Activated CD4-positive, CD25-positive, alpha-beta regulatory T cell treated with anti-CD3 and anti-CD28 coated beads, Interleukin-2, amount 50 U/mL, for 72 hours (primary cell): ENCODE results near the gene FXYD3.

ENCODE experiments used
- DNase-seq: peaks from one replicate; pipeline ENCODE4 v3.0.0; 2021

The FXYD3 gene

DNA sequence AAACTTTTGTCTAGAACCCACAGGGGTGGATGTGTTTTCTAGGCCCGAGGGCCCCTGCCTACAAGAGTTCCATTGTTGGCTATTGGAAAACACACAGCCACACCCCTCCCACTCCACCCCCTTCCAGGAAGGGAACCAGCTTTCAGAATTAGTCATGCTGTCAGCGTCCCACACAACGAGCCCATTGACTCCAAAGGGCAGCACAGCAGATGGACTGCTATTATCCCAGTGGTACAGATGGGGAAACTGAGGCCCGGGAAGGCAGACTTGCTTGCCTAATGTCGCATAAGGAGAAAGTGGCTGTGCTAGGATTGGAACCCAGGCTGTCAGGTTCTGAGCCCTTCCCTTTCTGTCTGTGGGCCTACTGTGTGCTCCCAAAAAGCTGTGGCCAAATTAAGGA lies 8.1 kb upstream of the FXYD3 start:
- DNase-seq = no peak

DNA sequence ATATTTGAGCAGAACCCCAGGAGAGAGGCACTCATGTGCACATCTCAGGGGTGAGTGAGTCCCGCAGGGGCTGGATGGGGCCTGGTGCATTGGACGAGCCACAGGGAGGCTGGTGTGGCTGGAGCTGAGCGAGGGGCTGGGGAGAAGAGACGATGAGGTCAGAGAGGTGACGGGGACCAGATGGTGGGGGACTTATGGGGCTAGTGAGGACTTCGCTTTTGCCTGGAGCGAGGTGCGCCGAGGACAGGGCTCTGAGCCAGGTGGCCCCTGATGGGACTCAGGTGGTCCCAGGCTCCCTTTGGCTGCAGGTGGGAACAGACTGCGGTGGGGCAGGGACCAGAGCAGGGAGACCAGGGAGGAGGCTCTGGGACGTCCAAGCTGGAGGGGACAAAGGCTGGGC lies 6.9 kb upstream of the FXYD3 start:
- no peak for DNase-seq

DNA sequence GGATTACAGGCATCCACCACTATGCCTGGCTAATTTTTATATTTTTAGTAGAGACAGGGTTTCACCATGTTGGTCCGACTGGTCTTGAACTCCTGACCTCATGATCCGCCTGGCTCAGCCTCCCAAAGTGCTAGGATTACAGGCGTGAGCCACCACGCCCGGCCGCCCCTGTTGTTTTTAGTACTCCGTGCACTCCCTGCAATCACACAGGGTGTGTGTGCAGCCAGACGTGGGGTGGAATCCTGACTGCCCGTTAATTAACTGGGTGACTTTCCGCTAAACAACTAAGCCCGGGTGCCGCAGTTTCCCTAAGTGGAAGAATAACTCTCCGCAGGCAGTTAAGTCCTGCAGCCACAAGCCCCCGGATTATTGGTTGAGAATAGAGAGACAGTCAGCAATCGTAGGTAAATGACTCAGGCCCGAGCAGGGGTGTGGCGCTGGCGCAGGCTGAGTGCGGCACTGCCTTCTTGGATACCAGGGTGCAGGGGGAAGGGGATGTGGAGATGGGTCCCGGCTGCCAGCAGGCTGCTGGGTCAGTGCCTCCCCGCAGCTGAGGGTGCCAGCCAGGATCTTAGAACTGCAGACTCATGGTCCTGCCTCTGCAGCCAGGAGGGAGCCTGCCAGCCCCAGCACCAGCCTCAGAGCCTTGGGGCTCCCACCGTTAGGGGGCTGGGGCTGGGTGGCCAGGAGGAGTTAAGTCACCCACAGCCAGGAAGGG lies 6.1 kb upstream of the FXYD3 start:
- DNase-seq = no peak

DNA sequence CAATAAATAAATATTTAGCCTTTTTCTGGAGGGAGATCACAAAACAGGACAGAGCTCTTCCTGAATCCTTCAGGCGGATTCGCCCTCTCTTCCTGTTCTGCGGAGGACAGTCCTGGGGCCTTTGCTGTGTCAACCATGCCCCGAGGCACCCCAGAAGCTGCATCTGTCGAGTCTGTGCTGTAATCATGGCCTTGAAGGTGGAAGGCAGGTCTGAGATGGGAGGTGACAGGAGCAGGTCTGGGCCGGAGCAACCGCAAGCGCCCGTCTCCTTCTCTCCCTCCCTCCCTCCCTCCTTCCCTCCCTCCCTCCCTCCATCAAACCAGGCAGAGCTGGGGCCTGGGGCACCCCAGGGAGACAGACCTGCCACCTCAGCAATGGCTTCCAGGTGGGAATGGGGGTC lies 4.6 kb upstream of the FXYD3 start:
- DNase-seq = no peak

DNA sequence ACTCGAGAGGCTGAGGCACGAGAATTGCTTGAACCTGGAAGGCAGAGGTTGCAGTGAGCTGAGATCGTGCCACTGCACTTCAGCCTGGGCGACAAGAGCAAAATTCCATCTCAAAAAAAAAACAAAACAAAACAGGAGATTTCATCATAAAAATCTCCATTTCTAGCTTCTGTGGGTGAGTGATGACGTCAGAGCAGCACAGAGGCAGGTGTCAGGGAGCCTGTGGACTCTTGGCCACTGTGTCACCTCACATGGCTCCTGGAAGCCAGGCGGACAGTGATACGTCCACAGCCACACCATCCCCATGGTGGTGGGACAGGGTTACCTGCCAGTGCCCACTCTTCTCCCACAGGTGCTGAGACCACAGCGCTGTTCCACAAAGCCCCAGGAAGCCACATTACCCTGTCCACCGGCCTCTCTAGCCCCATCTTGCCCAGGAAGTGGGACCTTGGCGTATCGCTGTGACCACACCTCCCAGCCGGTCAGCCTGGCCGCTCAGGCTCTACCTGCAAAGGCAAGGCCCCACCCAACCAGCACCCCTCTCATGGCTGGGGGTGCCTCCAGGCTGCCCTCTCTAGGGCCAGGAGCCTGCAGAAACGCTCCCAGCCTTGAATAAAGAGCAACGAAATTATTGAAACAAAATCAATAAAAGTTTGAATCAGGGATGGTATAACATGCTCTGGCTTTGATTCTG lies 2.5 kb upstream of the FXYD3 start:
- no peak for DNase-seq

DNA sequence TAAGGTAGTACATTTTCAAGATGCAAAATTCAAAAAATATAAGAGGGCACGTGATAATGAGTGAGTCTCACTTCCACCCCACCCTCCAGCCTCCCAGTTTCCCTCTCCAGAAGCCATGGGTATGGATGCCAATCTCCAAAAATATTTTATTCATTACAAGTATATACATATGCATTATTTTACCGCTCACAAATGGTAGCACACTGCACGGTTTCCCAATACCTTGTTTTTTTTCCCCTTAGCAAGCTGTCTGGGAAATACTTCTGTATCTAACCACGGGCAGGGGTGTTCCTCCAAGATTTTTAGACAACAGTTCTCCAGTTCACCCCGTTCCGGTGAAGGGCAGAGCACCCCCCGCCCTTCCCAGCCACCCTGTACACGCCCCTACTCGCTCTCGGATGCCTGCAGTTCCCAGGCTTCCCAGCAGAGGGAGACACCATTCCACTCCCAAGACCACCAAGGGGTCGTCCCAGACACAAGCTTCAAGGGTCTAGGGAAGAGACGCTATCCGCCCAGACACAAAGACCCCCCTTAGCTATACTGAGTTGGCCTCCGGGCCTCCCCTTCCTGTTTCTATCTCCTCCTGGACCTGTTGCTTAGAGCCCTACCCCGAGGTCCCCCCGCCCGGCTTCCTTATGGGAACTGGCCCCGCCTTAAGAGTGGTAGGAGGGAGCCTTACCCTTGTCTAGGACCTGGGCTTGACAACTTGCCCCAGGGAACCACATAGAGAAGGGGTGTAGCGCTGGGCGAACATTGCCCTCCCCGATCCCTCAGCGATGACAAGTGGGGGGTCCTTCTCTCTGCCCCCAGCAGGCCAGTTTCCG lies 1.1 kb upstream of the FXYD3 start:
- DNase-seq = peak; percentile 74

DNA sequence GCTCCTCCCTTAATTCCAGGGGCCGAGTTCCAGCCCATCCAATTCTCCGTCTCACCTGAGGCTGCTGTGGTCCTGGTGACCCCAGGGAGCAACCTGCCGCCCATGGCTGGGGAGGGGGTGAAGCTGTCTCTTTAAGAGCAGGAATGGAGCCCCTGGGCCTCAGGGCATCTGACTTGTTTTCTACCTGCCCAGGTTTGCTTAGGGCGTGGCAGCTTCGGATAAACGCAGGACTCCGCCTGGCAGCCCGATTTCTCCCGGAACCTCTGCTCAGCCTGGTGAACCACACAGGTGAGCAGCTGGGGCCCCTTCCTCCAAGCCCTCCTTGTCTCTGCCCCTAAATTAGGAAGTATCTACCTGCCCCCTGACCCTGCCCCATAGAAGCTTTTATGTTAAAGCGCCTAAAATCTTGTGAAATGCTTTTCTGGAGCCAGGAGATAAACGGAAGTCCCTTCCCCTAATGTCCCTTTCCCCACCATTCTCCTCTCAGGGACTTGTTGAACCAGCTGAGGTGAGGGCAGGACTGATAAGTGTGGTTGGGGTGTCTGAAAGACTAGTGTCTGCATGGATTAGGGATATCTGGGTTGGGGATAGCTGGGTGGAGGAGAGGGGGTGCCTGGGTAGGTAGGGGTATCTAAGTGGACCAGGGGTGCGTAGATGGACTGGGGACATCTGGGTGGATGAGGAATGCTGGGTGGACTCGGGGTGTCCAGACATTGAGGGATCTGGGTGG lies 614 bp downstream of the FXYD3 start:
- DNase-seq = no peak

DNA sequence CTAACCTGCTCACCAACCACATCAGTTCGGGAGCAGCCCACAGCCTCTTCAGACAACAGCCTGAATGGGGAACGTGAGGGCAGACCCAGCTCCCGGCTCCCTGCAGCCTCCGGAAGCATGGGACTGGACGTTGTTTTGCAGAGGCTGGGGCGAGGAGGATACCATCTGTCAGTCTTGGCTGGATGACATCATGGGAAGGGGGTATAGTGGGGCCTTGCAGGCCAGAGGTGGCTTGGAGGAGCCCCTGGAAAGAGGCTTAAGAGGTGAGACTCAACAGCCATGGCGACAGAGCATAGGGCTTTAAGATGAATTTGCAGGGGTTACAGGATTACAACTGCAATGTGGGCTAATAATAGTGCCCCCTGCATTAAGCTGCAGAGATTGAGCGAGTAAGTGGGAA lies 1.5 kb downstream of the FXYD3 start:
- DNase-seq = no peak

DNA sequence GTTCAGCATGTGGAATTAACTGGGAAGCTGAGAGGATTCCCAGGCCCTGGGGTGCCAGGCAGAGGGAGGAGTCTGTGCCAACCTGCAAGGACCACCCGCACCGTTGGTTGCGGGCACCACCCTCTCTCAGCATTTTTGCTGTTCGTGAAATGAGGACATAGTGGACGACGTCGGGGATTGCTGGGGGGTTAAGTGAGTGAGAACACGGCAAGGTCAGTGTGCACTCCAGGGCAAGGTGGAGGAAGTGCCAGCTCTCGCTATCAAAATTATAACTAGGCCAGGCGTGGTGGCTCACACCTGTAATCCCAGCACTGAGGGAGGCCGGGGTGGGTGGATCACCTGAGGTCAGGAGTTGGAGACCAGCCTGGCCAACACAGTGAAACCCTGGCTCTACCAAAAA lies 2.2 kb downstream of the FXYD3 start:
- no peak for DNase-seq

DNA sequence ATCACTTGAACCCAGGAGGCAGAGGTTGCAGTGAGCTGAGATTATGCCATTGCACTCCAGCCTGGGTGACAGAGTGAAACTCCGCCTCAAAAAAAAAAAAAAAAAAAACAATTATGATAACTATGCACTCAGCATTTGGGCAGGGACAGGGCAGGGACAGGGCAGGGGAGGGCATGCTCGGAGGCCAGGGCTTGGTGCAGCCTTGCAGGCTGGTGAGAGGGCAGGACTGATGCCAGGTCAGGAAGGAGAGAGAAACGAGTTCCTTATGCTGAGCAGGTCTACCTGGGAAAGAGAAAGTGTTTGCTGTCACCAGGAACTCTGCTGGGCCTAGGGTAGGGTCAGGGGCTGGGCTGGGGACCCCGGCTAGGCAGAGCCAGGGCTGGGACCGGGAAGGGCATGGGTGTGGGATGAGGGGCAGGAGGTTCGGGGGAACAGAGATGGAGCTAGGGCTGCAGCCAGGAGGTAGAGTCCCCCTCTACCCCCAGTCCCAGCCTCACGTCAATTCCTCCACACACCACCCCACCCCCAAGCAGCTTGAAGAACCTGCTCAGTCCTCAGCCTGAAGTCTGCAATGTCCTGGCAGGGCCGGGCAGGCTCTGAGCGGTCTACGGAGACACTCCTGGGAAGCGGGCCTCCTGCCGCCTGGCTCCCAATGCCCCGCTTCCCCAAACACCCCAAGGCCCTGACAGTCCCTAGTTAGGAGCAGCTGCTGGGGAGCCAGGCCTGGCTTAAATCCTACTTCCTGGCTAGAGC lies 2.8 kb downstream of the FXYD3 start:
- DNase-seq = no peak

DNA sequence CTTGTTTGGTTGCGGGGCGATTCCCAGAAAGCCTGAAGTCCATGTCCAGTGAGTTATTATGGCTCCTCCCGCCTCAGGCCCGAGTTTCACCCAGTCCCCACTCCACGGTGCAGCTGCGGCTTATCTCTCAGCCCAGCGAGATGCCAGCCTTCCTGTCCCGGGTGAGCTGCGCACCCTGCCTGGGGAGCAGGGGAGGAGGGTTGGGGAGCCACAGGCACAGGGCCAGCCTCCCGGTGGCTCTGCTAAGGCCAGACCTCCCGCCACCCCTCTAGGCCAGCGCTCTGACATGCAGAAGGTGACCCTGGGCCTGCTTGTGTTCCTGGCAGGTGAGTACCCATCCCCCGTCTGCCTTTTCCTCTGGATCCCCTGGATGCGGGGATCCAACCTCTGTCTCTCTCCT lies 3.5 kb downstream of the FXYD3 start:
- DNase-seq = no peak

DNA sequence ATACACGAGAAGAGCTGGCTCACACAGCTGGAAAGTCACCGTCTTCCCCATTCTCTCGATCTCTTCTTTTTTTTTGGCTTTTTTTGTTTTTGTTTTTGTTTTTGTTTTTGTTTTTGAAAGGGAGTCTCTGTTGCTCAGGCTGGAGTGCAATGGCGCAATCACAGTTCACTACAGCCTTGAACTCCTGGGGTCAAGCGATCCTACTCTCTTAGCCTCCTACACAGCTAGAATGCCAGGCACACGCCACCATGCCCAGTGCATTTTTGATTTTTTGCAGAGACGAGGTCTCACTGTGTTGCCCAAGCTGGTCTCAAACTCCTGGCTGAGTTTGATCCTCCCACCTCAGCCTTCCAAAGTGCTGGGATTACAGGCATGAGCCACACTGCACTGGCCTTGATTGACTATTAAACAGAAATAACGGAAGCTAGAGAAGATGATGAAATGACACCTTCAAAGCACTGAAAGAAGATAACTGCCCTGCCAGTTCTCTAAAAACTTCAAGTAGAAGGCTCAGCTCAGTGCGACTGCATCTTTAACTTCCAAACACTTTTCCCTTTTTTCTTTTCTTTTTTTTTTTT lies 4.0 kb downstream of the FXYD3 start:
- no peak for DNase-seq

DNA sequence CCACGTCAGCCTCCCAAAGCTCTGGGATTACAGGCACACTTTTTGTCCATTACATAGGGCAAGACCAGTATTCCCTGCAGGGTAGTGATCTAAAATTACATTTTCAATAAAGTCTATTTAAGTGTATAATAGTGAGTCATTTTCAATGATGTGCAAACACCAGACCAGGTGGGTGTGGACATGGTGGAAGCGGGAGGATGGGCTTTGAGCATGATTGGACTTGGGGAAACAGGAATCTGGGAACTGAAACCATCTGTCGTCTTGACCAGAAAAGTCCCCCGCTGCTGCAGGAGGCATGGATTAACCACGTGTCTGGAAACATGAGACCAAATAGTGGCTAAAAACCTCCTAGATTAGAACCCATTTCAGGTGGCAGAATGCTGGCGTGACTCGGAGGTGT lies 4.9 kb downstream of the FXYD3 start:
- no peak for DNase-seq

DNA sequence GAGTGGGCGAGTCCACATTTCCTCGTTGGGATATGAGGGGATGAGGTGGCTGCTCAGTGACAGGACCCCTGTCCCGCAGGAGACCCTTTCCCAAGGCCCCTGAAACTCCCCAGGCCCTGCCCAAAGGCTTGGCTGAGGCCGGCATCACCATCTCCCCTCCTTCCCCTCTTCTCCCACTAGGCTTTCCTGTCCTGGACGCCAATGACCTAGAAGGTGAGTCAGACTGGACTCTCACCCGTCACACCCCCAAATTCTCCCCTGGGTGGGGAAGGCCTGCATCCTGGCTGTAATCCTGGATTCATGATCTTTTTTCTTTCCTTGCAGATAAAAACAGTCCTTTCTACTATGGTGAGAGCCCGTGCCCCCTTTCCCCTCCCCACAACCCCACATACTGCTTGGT lies 5.3 kb downstream of the FXYD3 start:
- DNase-seq = no peak

DNA sequence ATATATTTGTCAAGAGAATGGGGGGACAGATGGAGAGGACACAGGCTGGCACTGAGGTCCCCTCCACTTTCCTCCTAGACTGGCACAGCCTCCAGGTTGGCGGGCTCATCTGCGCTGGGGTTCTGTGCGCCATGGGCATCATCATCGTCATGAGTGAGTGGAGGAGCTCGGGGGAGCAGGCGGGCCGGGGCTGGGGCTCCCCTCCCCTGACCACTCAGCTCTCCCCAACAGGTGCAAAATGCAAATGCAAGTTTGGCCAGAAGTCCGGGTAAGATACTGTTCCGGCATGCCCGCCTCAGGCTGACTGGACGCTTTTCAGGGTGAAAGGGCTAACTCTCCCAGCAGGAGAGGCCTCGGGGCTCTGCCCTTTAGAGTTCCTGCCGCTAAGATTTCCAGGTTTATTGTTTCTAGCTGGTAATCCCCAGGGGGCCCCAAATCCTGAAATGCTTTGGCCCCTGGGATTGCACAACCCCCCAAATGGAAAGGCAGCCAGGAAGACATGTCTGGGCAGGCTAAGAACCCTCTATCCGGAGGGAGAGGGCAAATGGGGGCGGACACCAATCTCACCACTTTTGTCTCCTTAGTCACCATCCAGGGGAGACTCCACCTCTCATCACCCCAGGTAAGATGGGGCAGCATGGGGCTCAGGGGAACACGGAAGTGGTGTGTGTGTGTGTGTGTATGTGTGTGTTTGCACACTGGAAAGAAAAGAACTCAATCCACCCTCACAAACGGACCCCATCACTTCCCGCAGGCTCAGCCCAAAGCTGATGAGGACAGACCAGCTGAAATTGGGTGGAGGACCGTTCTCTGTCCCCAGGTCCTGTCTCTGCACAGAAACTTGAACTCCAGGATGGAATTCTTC lies 7.3 kb downstream of the FXYD3 start:
- DNase-seq = no peak

DNA sequence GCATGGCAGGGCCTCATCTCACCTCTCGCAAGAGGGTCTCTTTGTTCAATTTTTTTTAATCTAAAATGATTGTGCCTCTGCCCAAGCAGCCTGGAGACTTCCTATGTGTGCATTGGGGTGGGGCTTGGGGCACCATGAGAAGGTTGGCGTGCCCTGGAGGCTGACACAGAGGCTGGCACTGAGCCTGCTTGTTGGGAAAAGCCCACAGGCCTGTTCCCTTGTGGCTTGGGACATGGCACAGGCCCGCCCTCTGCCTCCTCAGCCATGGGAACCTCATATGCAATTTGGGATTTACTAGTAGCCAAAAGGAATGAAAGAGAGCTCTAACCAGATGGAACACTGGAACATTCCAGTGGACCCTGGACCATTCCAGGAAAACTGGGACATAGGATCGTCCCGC lies 8.0 kb downstream of the FXYD3 start:
- DNase-seq = no peak

DNA sequence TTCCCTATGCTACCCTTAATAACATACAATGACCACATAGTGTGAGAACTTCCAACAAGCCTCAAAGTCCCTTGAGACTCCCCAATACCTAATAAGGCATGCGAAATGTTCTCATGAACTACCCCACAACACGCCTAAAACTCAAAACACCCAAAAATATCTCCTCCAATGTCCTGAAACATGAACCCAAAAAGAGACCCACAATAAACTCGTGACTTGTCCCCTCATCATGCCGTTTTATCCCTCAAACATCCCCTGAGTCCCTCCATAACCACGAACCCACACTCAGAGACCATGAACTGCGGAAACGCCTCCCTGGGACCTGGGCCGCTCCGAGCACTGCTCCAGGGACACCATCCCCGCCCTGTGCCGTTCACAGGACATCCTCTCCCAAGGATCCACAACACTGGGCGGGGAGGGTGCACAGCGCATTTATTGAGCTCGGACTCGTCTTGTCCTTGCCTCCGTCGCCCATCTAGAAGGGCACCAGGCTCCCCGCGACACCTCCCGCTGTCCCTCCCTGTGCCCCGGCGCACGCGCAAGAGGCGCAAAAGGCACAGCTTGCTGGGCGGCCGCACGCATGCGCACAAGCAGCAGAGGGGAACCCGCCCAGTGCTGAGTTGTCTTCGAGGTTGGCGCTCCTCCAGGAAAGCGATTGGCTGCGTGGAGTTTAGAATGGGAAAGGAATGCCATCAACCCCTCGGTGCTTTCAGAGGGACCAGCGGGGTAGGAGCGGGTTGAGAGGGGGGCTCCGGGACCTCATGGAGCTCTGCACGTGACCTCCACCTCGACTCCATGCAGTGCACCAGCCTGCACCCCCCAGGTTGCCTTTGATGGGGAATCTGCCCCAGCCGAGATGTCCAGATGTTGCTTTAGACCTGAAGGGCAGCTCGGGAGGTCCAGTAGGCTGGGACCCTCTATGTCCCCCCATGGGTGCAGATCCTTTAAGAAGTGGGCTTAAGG lies 8.8 kb downstream of the FXYD3 start:
- peak; percentile 87 for DNase-seq

DNA sequence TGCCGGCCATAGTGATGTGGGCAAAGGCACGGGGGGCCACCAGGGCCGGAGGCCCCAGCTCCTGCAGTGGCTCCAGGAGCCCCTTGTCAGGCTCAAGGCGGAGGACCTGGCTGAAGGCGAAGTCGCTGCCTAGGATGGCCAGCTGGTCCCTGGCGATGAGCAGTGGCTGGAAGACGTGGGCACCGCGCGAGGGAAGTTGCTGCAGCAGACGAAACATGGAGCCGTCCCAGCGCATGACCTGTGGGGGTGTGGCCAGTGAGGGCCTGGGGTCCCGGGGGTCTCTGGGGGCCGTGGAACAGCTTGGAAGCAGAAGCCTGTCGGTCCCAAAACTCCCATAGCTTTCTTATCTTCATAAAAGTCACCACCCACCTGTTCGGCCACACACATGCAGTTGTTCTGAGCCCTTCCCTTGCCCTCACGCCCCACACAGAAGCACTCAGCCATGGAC lies 9.7 kb downstream of the FXYD3 start:
- DNase-seq = no peak

DNA sequence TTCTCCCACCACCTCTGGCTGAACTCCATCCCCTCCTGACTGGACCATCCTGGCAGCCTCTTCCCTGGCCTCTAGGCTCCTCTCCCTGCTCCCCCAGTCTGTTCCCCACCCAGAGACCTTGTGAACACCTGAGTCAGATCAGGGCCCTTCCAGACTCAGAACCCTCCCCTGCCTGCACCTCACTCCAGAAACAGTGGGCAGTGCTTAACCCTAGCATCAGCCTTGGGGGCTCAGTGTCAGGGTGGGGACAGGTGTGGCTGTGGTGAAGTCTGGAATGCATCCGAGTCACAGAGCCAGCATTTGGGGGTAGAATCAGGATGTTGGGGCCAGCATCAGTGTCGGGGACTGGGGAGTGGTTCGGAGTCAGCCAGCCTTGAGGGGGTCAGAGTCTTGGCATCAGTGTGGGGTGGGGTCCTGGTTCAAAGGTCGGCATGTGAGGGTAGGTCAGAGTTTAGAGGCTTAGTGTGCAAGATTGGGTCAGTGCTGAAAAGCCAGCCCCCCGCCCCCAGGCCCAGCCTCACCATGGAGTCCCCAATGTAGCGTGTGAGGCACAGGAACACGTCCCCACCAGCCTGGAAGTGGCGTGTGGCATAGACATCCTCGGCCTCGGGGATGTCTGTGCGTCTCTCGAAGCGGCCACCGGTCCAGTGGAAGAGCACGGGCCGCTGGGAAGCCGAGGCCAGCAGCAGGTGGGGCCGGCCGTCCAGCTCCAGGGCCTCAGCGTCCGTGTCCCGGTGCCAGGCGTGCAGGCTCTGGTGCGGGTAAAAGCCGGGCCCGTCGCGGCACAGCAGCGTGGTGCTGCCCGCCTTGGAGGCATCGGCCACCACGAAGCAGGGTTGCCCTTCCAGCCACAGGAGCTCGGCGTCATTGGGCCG lies 10.4 kb downstream of the FXYD3 start:
- DNase-seq = no peak
